HUES64 (cell line): ENCODE data around the gene CDON.

Experiments
- H3K27ac ChIP-seq: 2 replicates; pipeline ENCODE4 v1.7.0; 2013; ENCODE audit warnings: low read depth, low read length, inconsistent platforms
- H3K27me3 ChIP-seq: 2 replicates; pipeline ENCODE4 v1.6.1; 2013; ENCODE audit warnings: mild to moderate bottlenecking, low read length; ENCODE audit not compliant: insufficient read depth
- H3K36me3 ChIP-seq: 2 replicates; pipeline ENCODE4 v1.6.1; 2013; ENCODE audit warnings: mild to moderate bottlenecking, low read length; ENCODE audit not compliant: insufficient read depth
- H3K4me1 ChIP-seq: 2 replicates; pipeline ENCODE4 v1.6.1; 2013; ENCODE audit warnings: mild to moderate bottlenecking, low read length, moderate library complexity; ENCODE audit not compliant: insufficient read depth
- H3K4me3 ChIP-seq: 2 replicates; pipeline ENCODE4 v1.5.1; 2013; ENCODE audit warnings: mild to moderate bottlenecking, low read length, moderate library complexity
- H3K9ac ChIP-seq: 2 replicates; pipeline ENCODE4 v1.6.1; 2013; ENCODE audit warnings: mild to moderate bottlenecking, low read depth, low read length
- H3K9me3 ChIP-seq: 2 replicates; pipeline ENCODE4 v1.6.1; 2013; ENCODE audit warnings: low read depth, low read length; ENCODE audit not compliant: insufficient read depth
- WGBS: fragments of 150-250, 120-280 bp; methylation state at CpG from one replicate; pipeline ENCODE4 v1.1.7; 2013; ENCODE audit warnings: missing lambda C conversion rate; 5-methylcytosine and 5-hydroxymethylcytosine counted together

The CDON gene

DNA sequence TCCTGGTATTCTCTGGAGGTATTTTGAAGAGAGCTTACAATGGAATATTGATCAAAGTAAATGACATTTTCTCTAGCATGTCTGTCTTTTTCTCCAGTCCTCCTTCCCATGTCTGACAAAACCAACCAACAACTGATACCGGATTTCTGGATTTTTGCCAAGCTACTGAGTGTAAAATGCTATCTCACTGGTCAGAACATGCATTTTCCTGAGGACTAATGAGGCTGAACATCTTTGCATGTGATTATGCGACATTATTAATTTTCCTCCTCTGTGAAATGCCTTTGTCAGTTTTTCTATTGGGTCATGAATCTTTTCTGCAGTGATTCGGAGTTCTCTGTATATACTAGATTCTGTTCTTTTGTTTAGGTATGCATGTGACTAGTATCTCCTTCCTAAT is 51.4 kb downstream of the CDON start:
- no peaks in the 10 kb centered on the region for H3K9me3 ChIP-seq
- H3K36me3 ChIP-seq, result peaks cover 36% of the 10 kb centered on the region
- 95% methylated on average over 3 of the region's 3 CpGs for WGBS
- H3K27me3 ChIP-seq, result no peaks in the 10 kb centered on the region
- H3K9ac ChIP-seq, result no peak overlapping the region
- H3K4me1 ChIP-seq, result no peaks in the 10 kb centered on the region
- no peak overlapping the region for H3K27ac ChIP-seq
- no peak overlapping the region for H3K4me3 ChIP-seq

DNA sequence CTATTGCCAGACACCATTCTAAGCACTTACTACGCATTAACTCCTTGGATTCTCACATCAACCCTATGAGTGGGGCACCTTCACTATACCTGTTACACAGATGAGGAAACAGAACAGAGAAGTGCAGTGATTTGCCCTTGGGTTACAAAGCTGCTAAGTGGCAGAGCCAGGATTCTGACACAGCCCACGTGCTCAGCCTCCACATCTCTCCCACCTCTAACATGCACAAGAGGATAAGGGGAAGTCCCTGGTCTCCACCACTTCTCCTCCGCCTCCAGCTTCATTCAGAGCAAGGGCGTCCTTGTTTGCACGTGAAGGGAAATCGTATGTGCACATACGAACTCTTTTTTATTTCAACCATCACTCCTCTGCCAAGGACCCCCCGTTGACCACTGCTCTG is 53.7 kb downstream of the CDON start:
- peaks cover 34% of the 10 kb centered on the region for H3K36me3 ChIP-seq
- no peak overlapping the region for H3K9ac ChIP-seq
- no peak overlapping the region for H3K4me3 ChIP-seq
- no peaks in the 10 kb centered on the region for H3K4me1 ChIP-seq
- WGBS, result 91% methylated on average over 8 of the region's 8 CpGs
- H3K27me3 ChIP-seq, result no peaks in the 10 kb centered on the region
- H3K27ac ChIP-seq, result no peak overlapping the region
- H3K9me3 ChIP-seq, result no peaks in the 10 kb centered on the region

DNA sequence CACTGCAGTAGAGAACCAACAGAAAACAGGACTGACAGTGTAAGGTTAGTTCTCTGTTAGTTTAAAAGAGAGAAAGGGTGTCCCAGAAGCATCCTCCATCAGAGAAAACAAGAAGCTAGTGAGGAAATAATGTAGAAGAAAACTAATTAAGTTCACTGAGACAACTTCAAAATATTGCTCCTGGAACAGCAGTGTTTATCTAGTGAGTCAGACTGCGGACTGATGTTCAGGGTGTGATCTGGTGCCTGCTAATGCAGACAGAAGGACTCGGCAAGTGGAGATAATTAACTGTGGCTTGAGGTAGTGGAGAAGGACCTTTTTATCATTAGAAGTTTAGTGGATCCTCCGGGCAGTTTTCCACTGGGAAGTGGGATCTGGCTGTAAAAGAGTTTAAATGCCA is 55.4 kb downstream of the CDON start:
- H3K4me1 ChIP-seq, result no peaks in the 10 kb centered on the region
- no peak overlapping the region for H3K9ac ChIP-seq
- H3K4me3 ChIP-seq, result no peak overlapping the region
- H3K36me3 ChIP-seq, result peaks cover 43% of the 10 kb centered on the region
- H3K9me3 ChIP-seq, result no peaks in the 10 kb centered on the region
- no peak overlapping the region for H3K27ac ChIP-seq
- 92% methylated on average over 3 of the region's 3 CpGs for WGBS
- H3K27me3 ChIP-seq, result no peaks in the 10 kb centered on the region

DNA sequence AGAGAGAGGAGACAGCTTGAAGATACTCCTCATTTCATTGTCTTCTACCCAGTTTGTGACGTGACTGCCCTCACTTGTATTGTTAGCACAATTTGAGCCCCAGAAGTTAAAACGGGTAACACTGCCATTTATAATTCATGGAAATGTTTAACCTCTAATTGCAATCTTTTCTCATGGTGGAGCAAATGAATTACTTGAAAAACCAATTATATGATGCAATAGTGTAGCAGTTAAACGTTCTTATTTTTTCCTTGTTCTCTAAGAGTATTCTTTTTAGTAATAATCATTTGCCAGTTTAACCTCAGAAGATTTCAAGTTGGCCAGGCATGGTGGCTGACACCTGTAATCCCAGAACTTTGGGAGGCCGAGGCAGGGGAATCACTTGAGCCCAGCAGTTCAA is 56.6 kb downstream of the CDON start:
- no peak overlapping the region for H3K9ac ChIP-seq
- no peaks in the 10 kb centered on the region for H3K9me3 ChIP-seq
- no peak overlapping the region for H3K27ac ChIP-seq
- H3K27me3 ChIP-seq, result no peaks in the 10 kb centered on the region
- H3K4me1 ChIP-seq, result no peaks in the 10 kb centered on the region
- 96% methylated on average over 4 of the region's 4 CpGs for WGBS
- peaks cover 54% of the 10 kb centered on the region for H3K36me3 ChIP-seq
- no peak overlapping the region for H3K4me3 ChIP-seq

DNA sequence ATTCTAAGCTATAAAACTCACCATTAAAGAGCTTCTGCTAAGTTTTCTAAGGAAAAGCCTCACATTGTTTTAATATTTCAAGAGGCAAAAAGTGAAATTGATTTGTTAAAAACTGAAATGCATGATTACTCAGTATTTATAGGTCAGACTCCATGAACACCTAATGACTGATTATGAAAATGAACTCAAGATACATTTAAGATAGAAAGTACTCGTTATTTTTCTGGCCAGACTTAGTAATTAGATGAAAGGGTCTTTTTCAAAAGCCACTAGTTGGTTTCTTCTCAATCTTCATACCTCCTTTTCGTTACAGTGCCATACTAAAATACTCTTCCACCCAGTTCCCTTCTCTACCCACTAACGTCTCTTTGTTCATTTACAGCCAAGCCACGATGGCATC is 60.5 kb downstream of the CDON start:
- no peak overlapping the region for H3K9ac ChIP-seq
- H3K9me3 ChIP-seq, result no peaks in the 10 kb centered on the region
- H3K27me3 ChIP-seq, result no peaks in the 10 kb centered on the region
- 88% methylated on average over 4 of the region's 4 CpGs for WGBS
- H3K4me3 ChIP-seq, result no peak overlapping the region
- H3K27ac ChIP-seq, result no peak overlapping the region
- H3K36me3 ChIP-seq, result peaks cover 85% of the 10 kb centered on the region
- H3K4me1 ChIP-seq, result no peaks in the 10 kb centered on the region

DNA sequence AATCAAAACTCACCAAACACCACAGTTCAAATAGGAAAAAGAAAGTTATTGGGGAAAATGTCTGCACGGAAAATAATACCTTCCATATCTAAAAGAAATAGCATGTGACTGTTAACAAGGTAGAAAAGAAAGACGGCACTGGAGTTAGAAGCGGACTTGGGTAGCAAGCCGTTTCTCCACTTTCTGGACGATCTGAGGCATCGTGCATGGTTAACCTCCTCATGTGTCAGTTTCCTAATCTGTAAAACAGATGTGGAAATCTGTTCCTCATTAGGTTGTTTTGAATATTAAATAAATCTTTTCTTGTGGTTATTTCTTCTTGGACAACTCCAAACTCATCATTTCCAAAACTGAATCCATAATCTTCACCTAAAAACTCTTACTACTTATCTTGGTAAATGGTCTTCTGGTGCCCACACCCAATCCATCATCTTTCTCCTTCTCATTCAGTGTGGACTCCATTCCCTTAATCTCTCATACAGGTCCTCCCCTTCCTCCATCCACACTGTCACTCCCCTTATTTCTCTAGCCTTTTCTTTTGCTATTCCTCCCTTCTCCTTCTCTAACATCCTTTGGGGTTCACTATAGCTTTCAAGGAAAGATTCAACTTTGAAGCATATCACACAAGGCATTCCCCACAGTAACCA is 63.3 kb downstream of the CDON start:
- Histone ChIP-seq H3K27ac (no peak overlapping the region), H3K27me3 (no peaks in the 10 kb centered on the region), H3K36me3 (peaks cover 83% of the 10 kb centered on the region), H3K4me3 (no peak overlapping the region), H3K4me1 (no peaks in the 10 kb centered on the region), H3K9ac (no peak overlapping the region), H3K9me3 (no peaks in the 10 kb centered on the region)
- 97% methylated on average over 5 of the region's 6 CpGs for WGBS

DNA sequence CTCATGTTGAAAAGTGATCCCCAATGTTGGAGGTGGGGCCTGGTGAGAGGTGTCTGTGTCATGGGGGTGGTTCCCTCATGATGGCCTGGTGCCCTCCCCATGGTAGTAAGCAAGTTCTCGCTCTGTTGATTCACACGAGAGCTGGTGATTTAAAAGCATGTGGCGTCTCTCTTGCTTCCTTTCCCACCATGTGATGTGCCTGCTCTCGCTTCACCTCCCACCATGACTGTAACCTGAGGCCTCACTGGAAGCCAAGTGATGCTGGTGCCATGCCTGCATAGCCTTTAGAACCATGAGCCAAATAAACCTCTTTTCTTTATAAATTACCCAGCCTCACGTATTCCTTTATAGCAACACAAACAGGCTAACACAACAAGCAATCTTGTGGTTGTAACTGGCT is 64.4 kb downstream of the CDON start:
- H3K27me3 ChIP-seq, result no peaks in the 10 kb centered on the region
- peaks cover 80% of the 10 kb centered on the region for H3K36me3 ChIP-seq
- H3K4me1 ChIP-seq, result peaks cover 3% of the 10 kb centered on the region; the same call in 1 of the 2 replicates
- H3K9ac ChIP-seq, result no peak overlapping the region
- WGBS, result 89% methylated on average over 5 of the region's 5 CpGs
- no peak overlapping the region for H3K27ac ChIP-seq
- no peaks in the 10 kb centered on the region for H3K9me3 ChIP-seq
- no peak overlapping the region for H3K4me3 ChIP-seq

DNA sequence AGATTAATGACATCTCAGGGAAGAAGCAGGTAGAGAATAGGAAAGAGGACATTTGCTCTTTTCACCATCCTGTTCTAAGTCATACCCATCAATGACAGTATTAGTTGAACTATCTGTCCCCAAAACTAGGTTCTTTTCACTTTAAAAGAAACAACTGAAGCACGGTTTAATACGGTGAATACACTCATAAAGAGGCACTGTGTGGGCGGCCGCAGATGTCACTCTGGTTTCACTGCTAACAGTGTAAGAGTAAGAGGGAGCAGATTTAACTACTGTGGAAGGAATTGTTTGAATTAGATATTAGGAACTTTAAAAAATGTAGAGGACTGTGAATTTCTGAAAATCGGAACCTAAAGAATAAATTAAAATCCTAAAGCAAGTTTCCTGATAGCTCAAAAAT is 67.4 kb downstream of the CDON start:
- Histone ChIP-seq H3K27me3 (no peaks in the 10 kb centered on the region), H3K9me3 (no peaks in the 10 kb centered on the region), H3K4me1 (peaks cover 11% of the 10 kb centered on the region), H3K36me3 (peaks cover 51% of the 10 kb centered on the region), H3K27ac (no peak overlapping the region), H3K9ac (no peak overlapping the region), H3K4me3 (no peak overlapping the region)
- WGBS, result 96% methylated on average over 5 of the region's 5 CpGs

DNA sequence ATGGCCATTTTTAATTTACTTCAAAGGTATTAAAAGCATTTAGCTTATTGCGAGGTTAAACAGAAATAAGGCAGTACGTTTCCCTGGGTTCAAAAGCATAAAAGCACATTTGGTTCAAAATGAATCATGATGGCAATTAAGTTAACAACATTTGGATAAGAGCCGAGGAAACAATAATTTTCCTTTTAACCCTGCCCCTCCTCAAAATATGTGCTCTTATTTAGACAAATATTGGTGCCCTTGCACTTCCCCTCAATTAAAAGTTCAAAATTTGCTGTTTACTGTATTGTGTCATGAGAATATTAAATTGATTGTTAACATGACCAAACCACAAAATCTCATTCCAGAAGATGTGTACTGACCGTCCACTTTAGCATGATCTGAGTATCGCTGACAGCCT is 68.2 kb downstream of the CDON start:
- Histone ChIP-seq H3K4me1 (peaks cover 11% of the 10 kb centered on the region), H3K9ac (no peak overlapping the region), H3K27me3 (no peaks in the 10 kb centered on the region), H3K9me3 (no peaks in the 10 kb centered on the region), H3K36me3 (peaks cover 46% of the 10 kb centered on the region), H3K4me3 (no peak overlapping the region), H3K27ac (no peak overlapping the region)
- WGBS, result 93% methylated on average over 5 of the region's 5 CpGs

DNA sequence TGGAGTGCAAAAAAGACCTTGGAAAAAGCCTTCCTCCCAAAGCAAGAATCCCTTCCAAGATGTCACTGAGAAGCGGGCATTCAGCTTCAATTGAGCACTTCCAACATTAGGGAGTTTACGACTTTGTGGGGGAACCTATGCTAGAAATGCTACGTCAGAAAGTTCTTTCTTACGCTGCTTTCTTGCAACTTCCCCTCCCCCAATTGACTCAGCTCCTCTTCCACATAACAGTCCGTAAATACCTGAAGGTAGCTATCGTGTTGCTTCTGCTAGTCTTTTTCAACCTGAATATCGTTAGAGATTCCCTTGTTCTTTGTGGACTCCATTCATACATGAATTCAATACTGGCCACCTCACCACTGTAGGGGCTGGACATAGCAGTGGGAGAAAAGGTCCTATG is 69.8 kb downstream of the CDON start:
- H3K4me1 ChIP-seq, result peaks cover 11% of the 10 kb centered on the region
- no peaks in the 10 kb centered on the region for H3K9me3 ChIP-seq
- H3K27me3 ChIP-seq, result no peaks in the 10 kb centered on the region
- H3K4me3 ChIP-seq, result no peak overlapping the region
- no peak overlapping the region for H3K9ac ChIP-seq
- WGBS, result 84% methylated on average over 7 of the region's 7 CpGs
- peaks cover 42% of the 10 kb centered on the region for H3K36me3 ChIP-seq
- no peak overlapping the region for H3K27ac ChIP-seq

DNA sequence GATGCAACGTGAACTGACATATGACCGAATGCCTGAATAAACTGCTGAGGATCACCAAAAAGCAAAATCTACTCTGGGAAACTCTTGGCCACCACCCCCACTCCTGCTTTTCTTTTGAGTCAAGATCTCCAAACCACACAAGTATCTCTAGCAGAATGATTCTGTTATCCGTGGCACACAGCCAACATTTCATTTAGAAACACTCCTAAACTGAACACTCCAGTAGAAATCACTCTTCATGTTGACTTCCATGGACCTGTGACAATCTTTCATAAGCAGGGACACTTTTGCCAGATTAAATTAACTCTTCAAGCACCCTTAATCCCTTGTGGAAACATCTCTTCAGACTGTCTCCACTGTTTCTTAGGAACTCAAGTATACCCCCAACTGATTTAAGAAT is 72.4 kb downstream of the CDON start:
- H3K4me1 ChIP-seq, result peaks cover 11% of the 10 kb centered on the region
- no peak overlapping the region for H3K4me3 ChIP-seq
- 93% methylated on average over 3 of the region's 3 CpGs for WGBS
- no peaks in the 10 kb centered on the region for H3K9me3 ChIP-seq
- H3K36me3 ChIP-seq, result peaks cover 40% of the 10 kb centered on the region
- no peak overlapping the region for H3K9ac ChIP-seq
- H3K27me3 ChIP-seq, result no peaks in the 10 kb centered on the region
- no peak overlapping the region for H3K27ac ChIP-seq

DNA sequence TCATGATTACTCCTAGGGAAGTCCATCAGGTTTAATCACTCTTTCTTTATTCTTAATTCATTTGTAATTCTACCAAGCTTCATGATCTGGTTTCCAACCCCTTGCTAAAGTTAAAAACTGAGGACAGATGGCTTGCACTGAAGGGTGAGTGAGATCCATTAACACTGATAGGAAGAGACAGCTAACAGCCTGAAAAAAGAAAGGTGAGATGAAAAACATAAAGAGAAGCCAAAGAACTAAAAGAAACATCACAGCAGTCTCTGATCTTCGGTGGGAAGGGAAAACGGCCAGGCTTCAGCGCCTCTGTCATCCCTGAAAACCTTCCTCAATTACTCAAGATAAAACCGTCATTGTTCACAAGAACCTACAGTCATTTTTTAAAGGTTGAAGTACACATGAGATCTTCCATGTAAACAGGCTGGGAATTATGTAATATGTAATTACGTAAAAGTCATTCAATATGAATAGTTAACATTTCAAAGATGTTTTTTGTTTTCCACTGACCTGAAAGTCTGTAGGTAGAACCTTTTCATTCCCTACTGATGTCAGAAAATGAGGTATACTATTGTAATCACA is 75.5 kb downstream of the CDON start:
- no peaks in the 10 kb centered on the region for H3K4me1 ChIP-seq
- peaks cover 39% of the 10 kb centered on the region for H3K36me3 ChIP-seq
- H3K27me3 ChIP-seq, result no peaks in the 10 kb centered on the region
- H3K27ac ChIP-seq, result no peak overlapping the region
- no peak overlapping the region for H3K9ac ChIP-seq
- WGBS, result 95% methylated on average over 4 of the region's 5 CpGs
- H3K4me3 ChIP-seq, result no peak overlapping the region
- no peaks in the 10 kb centered on the region for H3K9me3 ChIP-seq
